PC-9 (cell line): Measurements from ENCODE around the gene LRRC8C. TPM values are rescaled to one million over a fixed set of nuclear protein-coding genes. Genes with fewer than 3 reads are reported as not detected.
A peak's percentile ranks its signal among the peaks of the same experiment; 100 is the strongest.

ENCODE experiments used
- BruUV-seq: library from RNA; stranded (reverse); fragments of 400-500 nt; replicated peaks from 2 replicates; lab custom pipeline; 2021; lab: Mats Ljungman, UMichigan
- CTCF ChIA-PET: fragments of 300-600 bp; sonication (Branson Sonifier 250); formaldehyde crosslinking; loops from one replicate; lab custom pipeline; 2022; ENCODE audit warnings: antibody characterized with exemption; lab: Charles Lee
- POLR2A ChIA-PET: fragments of 300-600 bp; sonication (Branson Sonifier 250); formaldehyde crosslinking; loops from one replicate; lab custom pipeline; 2022; ENCODE audit warnings: antibody characterized with exemption; ENCODE audit not compliant: unreplicated experiment; lab: Charles Lee
- DNase-seq, 2 experiments: peaks; one replicate each; pipeline versions ENCODE4 v3.0.0 to v3.0.0-alpha.2; 2015 to 2022; ENCODE audit warnings: mixed read lengths in 1 of 2
- H2AFZ ChIP-seq: fragments of 200-600 bp; sonication (generic); 2 replicates; pipeline ENCODE4 v1.8.1; 2017; ENCODE audit warnings: antibody characterized with exemption
- H3F3A ChIP-seq: fragments of 200-600 bp; sonication (generic); 2 replicates; pipeline ENCODE4 v1.8.1; 2017; ENCODE audit warnings: antibody characterized with exemption, mild to moderate bottlenecking, low read depth; ENCODE audit not compliant: insufficient read depth
- H3K27ac ChIP-seq: fragments of 200-600 bp; sonication (generic); 2 replicates; pipeline ENCODE4 v1.6.1; 2016; ENCODE audit warnings: mixed run types
- H3K27me3 ChIP-seq: fragments of 200-600 bp; sonication (generic); 2 replicates; pipeline ENCODE4 v1.6.1; 2016; ENCODE audit warnings: low read depth, mixed run types; ENCODE audit not compliant: insufficient read depth
- H3K36me3 ChIP-seq: fragments of 200-600 bp; sonication (generic); 2 replicates; pipeline ENCODE4 v1.6.1; 2016; ENCODE audit warnings: low read depth, mixed run types
- H3K4me1 ChIP-seq: fragments of 200-600 bp; sonication (generic); replicated peaks from 2 replicates; pipeline ENCODE4 v1.6.1; 2016; ENCODE audit warnings: mixed run types; ENCODE audit not compliant: insufficient read depth
- H3K4me2 ChIP-seq: fragments of 200-600 bp; sonication (generic); 2 replicates; pipeline ENCODE4 v1.6.1; 2017; ENCODE audit warnings: mixed run types
- H3K4me3 ChIP-seq: fragments of 200-600 bp; sonication (generic); 2 replicates; pipeline ENCODE4 v1.6.1; 2016; ENCODE audit warnings: mixed run types
- H3K79me2 ChIP-seq: fragments of 200-600 bp; sonication (generic); 2 replicates; pipeline ENCODE4 v1.6.1; 2017; ENCODE audit warnings: low read depth, mixed run types
- H3K9me2 ChIP-seq: fragments of 200-600 bp; sonication (generic); 2 replicates; pipeline ENCODE4 v1.8.1; 2017; ENCODE audit warnings: mild to moderate bottlenecking; ENCODE audit not compliant: insufficient read depth
- H3K9me3 ChIP-seq: fragments of 200-600 bp; sonication (generic); 2 replicates; pipeline ENCODE4 v1.8.1; 2016; ENCODE audit warnings: low read depth; ENCODE audit not compliant: insufficient read depth
- H4K20me1 ChIP-seq: fragments of 200-600 bp; sonication (generic); 2 replicates; pipeline ENCODE4 v1.8.1; 2017; ENCODE audit not compliant: insufficient read depth
- CTCF ChIP-seq: fragments of 200-600 bp; sonication (generic); conservative IDR thresholded peaks from 2 replicates; pipeline ENCODE4 v1.6.1; 2017; ENCODE audit warnings: mixed run types, antibody characterized with exemption, mild to moderate bottlenecking, moderate library complexity
- EZH2 ChIP-seq: fragments of 200-600 bp; sonication (generic); IDR thresholded peaks from 2 replicates; pipeline ENCODE4 v1.8.0; 2017; ENCODE audit warnings: antibody characterized with exemption, low read depth
- intact Hi-C: fragments of 100-400 bp; cut with micrococcal nuclease; formaldehyde crosslinking; loops from one replicate; pipeline ENCODE4 v1.10.0; 2022; ENCODE audit not compliant: unreplicated experiment
- total RNA-seq: library from RNA; stranded (reverse); gene quantifications from 2 replicates; pipeline ENCODE4 v1.2.3, GENCODE V29; 2021

The LRRC8C gene
- total RNA-seq, 1 experiment from 2014 or later = 2.2 TPM

GRCh38 chr1:89631816-89632656 lies 884 bp upstream of the LRRC8C start:
- Histone ChIP-seq H3K9me3 (no peaks in the 10 kb centered on the region), H3K79me2 (peaks cover 12% of the 10 kb centered on the region; the same call in 1 of the 2 replicates), H2AFZ (peak overlapping the region; percentile 84), H3K4me3 (peak overlapping the region; percentile 77), H3K27ac (no peak overlapping the region), H3K4me2 (peak overlapping the region; percentile 77), H3F3A (peaks cover 20% of the 10 kb centered on the region), H3K9me2 (no peaks in the 10 kb centered on the region), H3K4me1 (peaks cover 31% of the 10 kb centered on the region), H3K36me3 (no peaks in the 10 kb centered on the region), H4K20me1 (no peaks in the 10 kb centered on the region), H3K27me3 (no peaks in the 10 kb centered on the region)
- POLR2A ChIA-PET = no interaction called here
- intact Hi-C loops = loop anchor here (2.0 to 10.0 kb wide), 2 partner anchors 131 to 363 kb away; partner anchors contain the start of gene ZNF326
- no peak for DNase-seq
- TF ChIP-seq EZH2 (no peak), CTCF (no peak)
- TSS peak; percentile 19 for BruUV-seq
- CTCF ChIA-PET = no interaction called here

GRCh38 chr1:89633248-89633799 lies 404 bp downstream of the LRRC8C start:
- POLR2A ChIA-PET = no interaction called here
- peak overlapping the region; percentile 91 for H2AFZ ChIP-seq
- no peaks in the 10 kb centered on the region for H3K36me3 ChIP-seq
- intact Hi-C loops = loop anchor here (2.0 to 10.0 kb wide), 2 partner anchors 129 to 361 kb away; partner anchors contain the start of gene ZNF326
- no peaks in the 10 kb centered on the region for H3K9me3 ChIP-seq
- no peaks in the 10 kb centered on the region for H3K9me2 ChIP-seq
- no peaks in the 10 kb centered on the region for H4K20me1 ChIP-seq
- H3K27ac ChIP-seq = no peak overlapping the region
- CTCF ChIA-PET = no interaction called here
- TF ChIP-seq EZH2 (no peak), CTCF (no peak)
- peak overlapping the region; percentile 77 for H3K4me3 ChIP-seq
- BruUV-seq = no TSS peak
- H3K27me3 ChIP-seq = no peaks in the 10 kb centered on the region
- DNase-seq = peak in 1 of 2 experiments; percentile 41
- peaks cover 37% of the 10 kb centered on the region for H3K4me1 ChIP-seq
- H3K4me2 ChIP-seq = peak overlapping the region; percentile 77
- H3K79me2 ChIP-seq = peaks cover 16% of the 10 kb centered on the region; the same call in 1 of the 2 replicates
- H3F3A ChIP-seq = peaks cover 21% of the 10 kb centered on the region

GRCh38 chr1:89633800-89634625 lies 1.1 kb downstream of the LRRC8C start:
- H3K36me3 ChIP-seq = no peaks in the 10 kb centered on the region
- H3K4me3 ChIP-seq = peak overlapping the region; percentile 77
- H3K27me3 ChIP-seq = no peaks in the 10 kb centered on the region
- H3F3A ChIP-seq = peaks cover 21% of the 10 kb centered on the region
- CTCF ChIA-PET = interaction anchor here (0.5 to 0.8 kb wide), 2 partner anchors 175 to 330 kb away, joined by 3 to 6 read pairs; no protein-coding TSS in a partner anchor
- no peaks in the 10 kb centered on the region for H3K9me2 ChIP-seq
- peak overlapping the region; percentile 91 for H2AFZ ChIP-seq
- H3K4me1 ChIP-seq = peaks cover 37% of the 10 kb centered on the region
- POLR2A ChIA-PET = interaction anchor here (0.6 kb wide), 1 partner anchor 72 kb away, joined by 5 read pairs; no protein-coding TSS in a partner anchor
- no peak for TF ChIP-seq CTCF
- no peak for TF ChIP-seq EZH2
- peaks cover 16% of the 10 kb centered on the region; the same call in 1 of the 2 replicates for H3K79me2 ChIP-seq
- TSS peak; percentile 53 for BruUV-seq
- H3K27ac ChIP-seq = no peak overlapping the region
- peak overlapping the region; percentile 77 for H3K4me2 ChIP-seq
- intact Hi-C loops = loop anchor here (2.0 to 10.0 kb wide), 2 partner anchors 129 to 361 kb away; partner anchors contain the start of gene ZNF326
- DNase-seq = no peak
- H3K9me3 ChIP-seq = no peaks in the 10 kb centered on the region
- no peaks in the 10 kb centered on the region for H4K20me1 ChIP-seq
